ENCODE data around the gene GPLD1.

The GPLD1 gene

GRCh38 chr6:24458941-24459340, 30.4 kb downstream of the GPLD1 start:
- no peak overlapping the region for H3K27ac ChIP-seq (ENCODE audit: low read length)
- DNase-seq (ENCODE audit: low read depth, low spot score) = no peak
- no CpG with 5 or more reads among the region's 2 CpGs for WGBS (ENCODE audit: insufficient coverage, insufficient read length)
- H3K27me3 ChIP-seq (ENCODE audit: control insufficient read depth, insufficient read depth, low read length) = no peaks in the 10 kb centered on the region
- no peaks in the 10 kb centered on the region for H3K4me1 ChIP-seq (ENCODE audit: control insufficient read depth, insufficient read depth, low read length)
- 0 out of 2 replicates have a peak, but pooled peaks cover 3% of the 10 kb centered on the region for H3K36me3 ChIP-seq (ENCODE audit: control insufficient read depth, insufficient read depth, low read length)
- H3K9me3 ChIP-seq (ENCODE audit: control insufficient read depth, insufficient read depth, low read length) = no peaks in the 10 kb centered on the region
- H3K4me3 ChIP-seq (ENCODE audit: low read length) = no peak overlapping the region

GRCh38 chr6:24458134-24458533, 31.2 kb downstream of the GPLD1 start:
- no peaks in the 10 kb centered on the region for H3K27me3 ChIP-seq (ENCODE audit: control insufficient read depth, insufficient read depth, low read length)
- DNase-seq (ENCODE audit: low read depth, low spot score) = no peak
- no CpG with 5 or more reads among the region's 4 CpGs for WGBS (ENCODE audit: insufficient coverage, insufficient read length)
- 0 out of 2 replicates have a peak, but pooled peaks cover 3% of the 10 kb centered on the region for H3K36me3 ChIP-seq (ENCODE audit: control insufficient read depth, insufficient read depth, low read length)
- no peak overlapping the region for H3K4me3 ChIP-seq (ENCODE audit: low read length)
- no peaks in the 10 kb centered on the region for H3K9me3 ChIP-seq (ENCODE audit: control insufficient read depth, insufficient read depth, low read length)
- H3K27ac ChIP-seq (ENCODE audit: low read length) = no peak overlapping the region
- H3K4me1 ChIP-seq (ENCODE audit: control insufficient read depth, insufficient read depth, low read length) = no peaks in the 10 kb centered on the region

GRCh38 chr6:24455061-24455460, 34.3 kb downstream of the GPLD1 start:
- DNase-seq (ENCODE audit: low read depth, low spot score) = no peak
- no peak overlapping the region for H3K4me3 ChIP-seq (ENCODE audit: low read length)
- H3K27ac ChIP-seq (ENCODE audit: low read length) = no peak overlapping the region
- no peaks in the 10 kb centered on the region for H3K9me3 ChIP-seq (ENCODE audit: control insufficient read depth, insufficient read depth, low read length)
- H3K27me3 ChIP-seq (ENCODE audit: control insufficient read depth, insufficient read depth, low read length) = no peaks in the 10 kb centered on the region
- no CpG with 5 or more reads among the region's 4 CpGs for WGBS (ENCODE audit: insufficient coverage, insufficient read length)
- no peaks in the 10 kb centered on the region for H3K4me1 ChIP-seq (ENCODE audit: control insufficient read depth, insufficient read depth, low read length)
- H3K36me3 ChIP-seq (ENCODE audit: control insufficient read depth, insufficient read depth, low read length) = no peaks in the 10 kb centered on the region

- Histone ChIP-seq H3K4me3 (ENCODE audit: low read length) (no peak overlapping the region), H3K27ac (ENCODE audit: low read length) (no peak overlapping the region), H3K36me3 (ENCODE audit: control insufficient read depth, insufficient read depth, low read length) (no peaks in the 10 kb centered on the region), H3K9me3 (ENCODE audit: control insufficient read depth, insufficient read depth, low read length) (no peaks in the 10 kb centered on the region), H3K4me1 (ENCODE audit: control insufficient read depth, insufficient read depth, low read length) (no peaks in the 10 kb centered on the region), H3K27me3 (ENCODE audit: control insufficient read depth, insufficient read depth, low read length) (no peaks in the 10 kb centered on the region)
- no CpG with 5 or more reads among the region's 5 CpGs for WGBS (ENCODE audit: insufficient coverage, insufficient read length)
- no peak for DNase-seq (ENCODE audit: low read depth, low spot score)
Observed at GRCh38 chr6:24454452-24454851, 34.9 kb downstream of the GPLD1 start.

- no peaks in the 10 kb centered on the region for H3K27me3 ChIP-seq (ENCODE audit: control insufficient read depth, insufficient read depth, low read length)
Observed at GRCh38 chr6:24453921-24454320, 35.5 kb downstream of the GPLD1 start.

GRCh38 chr6:24451581-24452388, 37.6 kb downstream of the GPLD1 start:
- 0 out of 2 replicates have a peak, but pooled peaks cover 1% of the 10 kb centered on the region for H3K9me3 ChIP-seq (ENCODE audit: control insufficient read depth, insufficient read depth, low read length)
- no peaks in the 10 kb centered on the region for H3K4me1 ChIP-seq (ENCODE audit: control insufficient read depth, insufficient read depth, low read length)
- no peaks in the 10 kb centered on the region for H3K27me3 ChIP-seq (ENCODE audit: control insufficient read depth, insufficient read depth, low read length)
- H3K36me3 ChIP-seq (ENCODE audit: control insufficient read depth, insufficient read depth, low read length) = no peaks in the 10 kb centered on the region
- H3K27ac ChIP-seq (ENCODE audit: low read length) = no peak overlapping the region
- no peak overlapping the region for H3K4me3 ChIP-seq (ENCODE audit: low read length)
- WGBS (ENCODE audit: insufficient coverage, insufficient read length) = no CpG with 5 or more reads among the region's 13 CpGs
- DNase-seq (ENCODE audit: low read depth, low spot score) = no peak

More at GRCh38 chr6:24453921-24454320, 35.5 kb downstream of the GPLD1 start:
- no peak overlapping the region for H3K27ac ChIP-seq (ENCODE audit: low read length)
- no peaks in the 10 kb centered on the region for H3K9me3 ChIP-seq (ENCODE audit: control insufficient read depth, insufficient read depth, low read length)
- H3K4me1 ChIP-seq (ENCODE audit: control insufficient read depth, insufficient read depth, low read length) = no peaks in the 10 kb centered on the region
- no peak overlapping the region for H3K4me3 ChIP-seq (ENCODE audit: low read length)
- WGBS (ENCODE audit: insufficient coverage, insufficient read length) = no CpG with 5 or more reads among the region's 10 CpGs
- no peaks in the 10 kb centered on the region for H3K36me3 ChIP-seq (ENCODE audit: control insufficient read depth, insufficient read depth, low read length)
- no peak for DNase-seq (ENCODE audit: low read depth, low spot score)

GRCh38 chr6:24448828-24449525, 40.4 kb downstream of the GPLD1 start:
- H3K4me3 ChIP-seq (ENCODE audit: low read length) = no peak overlapping the region
- 0 out of 2 replicates have a peak, but pooled peaks cover 1% of the 10 kb centered on the region for H3K9me3 ChIP-seq (ENCODE audit: control insufficient read depth, insufficient read depth, low read length)
- DNase-seq (ENCODE audit: low read depth, low spot score) = no peak
- no peak overlapping the region for H3K27ac ChIP-seq (ENCODE audit: low read length)
- 0 out of 2 replicates have a peak, but pooled peaks cover 2% of the 10 kb centered on the region for H3K4me1 ChIP-seq (ENCODE audit: control insufficient read depth, insufficient read depth, low read length)
- H3K27me3 ChIP-seq (ENCODE audit: control insufficient read depth, insufficient read depth, low read length) = no peaks in the 10 kb centered on the region
- WGBS (ENCODE audit: insufficient coverage, insufficient read length) = no CpG with 5 or more reads among the region's 9 CpGs
- H3K36me3 ChIP-seq (ENCODE audit: control insufficient read depth, insufficient read depth, low read length) = no peaks in the 10 kb centered on the region

- Histone ChIP-seq H3K27me3 (ENCODE audit: control insufficient read depth, insufficient read depth, low read length) (no peaks in the 10 kb centered on the region), H3K27ac (ENCODE audit: low read length) (no peak overlapping the region), H3K9me3 (ENCODE audit: control insufficient read depth, insufficient read depth, low read length) (0 out of 2 replicates have a peak, but pooled peaks cover 1% of the 10 kb centered on the region), H3K4me3 (ENCODE audit: low read length) (no peak overlapping the region), H3K36me3 (ENCODE audit: control insufficient read depth, insufficient read depth, low read length) (no peaks in the 10 kb centered on the region), H3K4me1 (ENCODE audit: control insufficient read depth, insufficient read depth, low read length) (0 out of 2 replicates have a peak, but pooled peaks cover 2% of the 10 kb centered on the region)
- no CpG with 5 or more reads among the region's 4 CpGs for WGBS (ENCODE audit: insufficient coverage, insufficient read length)
- no peak for DNase-seq (ENCODE audit: low read depth, low spot score)
Observed at GRCh38 chr6:24448396-24448795, 41.0 kb downstream of the GPLD1 start.

- Histone ChIP-seq H3K27ac (ENCODE audit: low read length) (no peak overlapping the region), H3K9me3 (ENCODE audit: control insufficient read depth, insufficient read depth, low read length) (0 out of 2 replicates have a peak, but pooled peaks cover 1% of the 10 kb centered on the region), H3K36me3 (ENCODE audit: control insufficient read depth, insufficient read depth, low read length) (no peaks in the 10 kb centered on the region), H3K4me3 (ENCODE audit: low read length) (no peak overlapping the region), H3K4me1 (ENCODE audit: control insufficient read depth, insufficient read depth, low read length) (0 out of 2 replicates have a peak, but pooled peaks cover 2% of the 10 kb centered on the region), H3K27me3 (ENCODE audit: control insufficient read depth, insufficient read depth, low read length) (no peaks in the 10 kb centered on the region)
- DNase-seq (ENCODE audit: low read depth, low spot score) = no peak
- no CpG with 5 or more reads among the region's 7 CpGs for WGBS (ENCODE audit: insufficient coverage, insufficient read length)
Observed at GRCh38 chr6:24446670-24447069, 42.7 kb downstream of the GPLD1 start.

GRCh38 chr6:24445704-24446103, 43.7 kb downstream of the GPLD1 start:
- no peak overlapping the region for H3K4me3 ChIP-seq (ENCODE audit: low read length)
- H3K9me3 ChIP-seq (ENCODE audit: control insufficient read depth, insufficient read depth, low read length) = 0 out of 2 replicates have a peak, but pooled peaks cover 1% of the 10 kb centered on the region
- H3K27me3 ChIP-seq (ENCODE audit: control insufficient read depth, insufficient read depth, low read length) = no peaks in the 10 kb centered on the region
- no peak overlapping the region for H3K27ac ChIP-seq (ENCODE audit: low read length)
- no peak for DNase-seq (ENCODE audit: low read depth, low spot score)
- H3K4me1 ChIP-seq (ENCODE audit: control insufficient read depth, insufficient read depth, low read length) = 0 out of 2 replicates have a peak, but pooled peaks cover 2% of the 10 kb centered on the region
- H3K36me3 ChIP-seq (ENCODE audit: control insufficient read depth, insufficient read depth, low read length) = no peaks in the 10 kb centered on the region
- WGBS (ENCODE audit: insufficient coverage, insufficient read length) = no CpG with 5 or more reads among the region's 4 CpGs

All from iPS DF 6.9 (cell line).